Medulla oblongata (tissue), 1 donor: Measurements from ENCODE around the gene HOXA13.

Experiments
- DNase-seq: peaks from one replicate; pipeline ENCODE4 v3.0.0-alpha.2; 2015; ENCODE audit errors: extremely low spot score

HOXA13 gene

DNA sequence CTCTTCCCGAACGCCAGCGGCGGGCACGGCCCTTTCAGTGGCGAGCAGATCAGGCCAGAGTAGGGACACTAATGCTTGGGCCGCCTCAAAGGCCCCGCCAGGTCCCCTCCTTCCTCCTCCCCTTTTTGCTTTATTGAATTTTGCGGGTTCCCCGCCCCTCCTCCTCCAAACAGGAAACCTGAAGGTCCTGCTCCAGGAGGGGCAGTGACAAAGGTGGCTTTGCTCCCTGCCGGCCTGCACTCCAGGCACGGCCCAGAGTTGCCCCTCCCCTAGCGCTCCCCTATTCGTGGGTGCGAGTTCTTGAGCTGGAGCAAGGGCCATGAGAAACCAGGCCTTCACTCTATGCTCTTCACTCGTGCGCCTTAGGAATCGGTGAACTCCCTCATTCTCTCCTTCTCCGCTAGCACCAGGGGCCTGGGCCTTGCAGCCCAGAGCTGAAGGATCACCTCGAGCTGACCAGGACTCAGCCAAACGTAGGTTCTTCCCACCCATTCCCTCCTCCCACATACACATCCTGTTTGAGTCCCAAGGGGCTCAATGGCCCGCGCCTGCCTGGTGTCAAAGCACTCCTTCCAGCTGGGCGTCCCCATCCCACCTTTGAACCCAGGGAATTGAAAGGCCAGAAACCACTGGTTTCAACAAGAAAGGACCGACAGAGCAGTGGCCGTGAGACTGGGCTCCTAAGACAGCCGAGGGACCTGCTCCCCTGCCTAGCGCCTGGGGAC, 51.7 kb downstream of the HOXA13 start:
- DNase-seq, result no peak

- peak; percentile 70 for DNase-seq
Measured at GRCh38 chr7:27147199-27148030, 52.5 kb downstream of the HOXA13 start, which contains the start of gene HOXA6. TSS of gene HOXA6 (minus strand) at chr7:27147774. CDS start at chr7:27147749, 25 bp downstream.

DNA sequence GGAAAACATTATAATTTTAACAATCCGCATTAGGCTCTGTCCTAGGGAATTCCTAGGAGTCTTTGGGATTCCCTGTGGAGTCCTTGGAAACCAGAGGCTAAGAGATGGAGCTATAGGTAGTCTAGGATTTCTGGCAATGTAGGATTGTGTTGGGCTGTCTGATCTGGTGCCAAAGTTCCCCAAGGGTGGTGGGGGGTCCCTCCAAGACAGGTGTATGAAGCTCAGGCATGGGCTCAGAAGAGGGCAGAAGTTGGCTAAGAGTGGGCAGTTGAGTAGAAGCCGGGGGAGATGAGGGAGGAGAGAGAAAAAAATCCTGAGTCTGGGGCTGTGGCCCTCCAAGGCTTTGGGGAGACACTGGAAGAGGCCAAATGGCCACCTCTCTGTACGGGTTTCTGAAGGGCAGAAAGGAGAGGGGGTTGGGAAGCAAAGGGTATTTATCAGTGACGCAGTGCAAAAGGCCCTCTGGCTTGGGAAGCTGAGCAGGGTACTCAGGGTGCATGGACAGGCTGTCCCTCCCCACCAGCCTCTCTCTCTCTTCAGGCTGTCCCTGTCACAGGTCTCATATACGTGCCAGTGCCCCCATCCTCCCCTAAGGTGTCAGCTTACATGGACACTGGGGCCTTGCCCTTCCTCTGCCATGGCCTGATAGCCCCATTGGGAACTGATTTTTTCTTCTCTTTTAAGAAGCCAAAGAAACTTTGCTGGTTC, 53.2 kb downstream of the HOXA13 start:
- DNase-seq, result no peak

- DNase-seq, result no peak
Measured at GRCh38 chr7:27145914-27146412, 53.9 kb downstream of the HOXA13 start.

- DNase-seq, result no peak
Measured at GRCh38 chr7:27145165-27145913, 54.6 kb downstream of the HOXA13 start.

GRCh38 chr7:27144781-27145164, 55.1 kb downstream of the HOXA13 start:
- no peak for DNase-seq
